ENCODE data around the gene BUB1. TPM values are rescaled to one million over a fixed set of nuclear protein-coding genes. Genes with fewer than 3 reads are reported as not detected.

BUB1 gene
- total RNA-seq, 1 donor from 2014 or later = 10.0 TPM

GRCh38 chr2:110680709-110681108, 2.8 kb upstream of the BUB1 start:
- Mint-ChIP-seq H3K4me1 (ENCODE audit: low read depth, unreplicated experiment) (peaks cover 5% of the 10 kb centered on the region), H3K27ac (ENCODE audit: unreplicated experiment) (no peak overlapping the region), H3K9me3 (ENCODE audit: unreplicated experiment) (peaks cover 2% of the 10 kb centered on the region), H3K36me3 (ENCODE audit: unreplicated experiment) (no peaks in the 10 kb centered on the region), H3K27me3 (ENCODE audit: unreplicated experiment) (peaks cover 4% of the 10 kb centered on the region), H3K4me3 (ENCODE audit: unreplicated experiment) (no peak overlapping the region)
- TF ChIP-seq, protein P1, sequence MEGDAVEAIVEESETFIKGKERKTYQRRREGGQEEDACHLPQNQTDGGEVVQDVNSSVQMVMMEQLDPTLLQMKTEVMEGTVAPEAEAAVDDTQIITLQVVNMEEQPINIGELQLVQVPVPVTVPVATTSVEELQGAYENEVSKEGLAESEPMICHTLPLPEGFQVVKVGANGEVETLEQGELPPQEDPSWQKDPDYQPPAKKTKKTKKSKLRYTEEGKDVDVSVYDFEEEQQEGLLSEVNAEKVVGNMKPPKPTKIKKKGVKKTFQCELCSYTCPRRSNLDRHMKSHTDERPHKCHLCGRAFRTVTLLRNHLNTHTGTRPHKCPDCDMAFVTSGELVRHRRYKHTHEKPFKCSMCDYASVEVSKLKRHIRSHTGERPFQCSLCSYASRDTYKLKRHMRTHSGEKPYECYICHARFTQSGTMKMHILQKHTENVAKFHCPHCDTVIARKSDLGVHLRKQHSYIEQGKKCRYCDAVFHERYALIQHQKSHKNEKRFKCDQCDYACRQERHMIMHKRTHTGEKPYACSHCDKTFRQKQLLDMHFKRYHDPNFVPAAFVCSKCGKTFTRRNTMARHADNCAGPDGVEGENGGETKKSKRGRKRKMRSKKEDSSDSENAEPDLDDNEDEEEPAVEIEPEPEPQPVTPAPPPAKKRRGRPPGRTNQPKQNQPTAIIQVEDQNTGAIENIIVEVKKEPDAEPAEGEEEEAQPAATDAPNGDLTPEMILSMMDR (IDR thresholded peaks at IDR 0.05; ENCODE audit: partially characterized antibody, unreplicated experiment) = no peak
- no peak for DNase-seq

DNA sequence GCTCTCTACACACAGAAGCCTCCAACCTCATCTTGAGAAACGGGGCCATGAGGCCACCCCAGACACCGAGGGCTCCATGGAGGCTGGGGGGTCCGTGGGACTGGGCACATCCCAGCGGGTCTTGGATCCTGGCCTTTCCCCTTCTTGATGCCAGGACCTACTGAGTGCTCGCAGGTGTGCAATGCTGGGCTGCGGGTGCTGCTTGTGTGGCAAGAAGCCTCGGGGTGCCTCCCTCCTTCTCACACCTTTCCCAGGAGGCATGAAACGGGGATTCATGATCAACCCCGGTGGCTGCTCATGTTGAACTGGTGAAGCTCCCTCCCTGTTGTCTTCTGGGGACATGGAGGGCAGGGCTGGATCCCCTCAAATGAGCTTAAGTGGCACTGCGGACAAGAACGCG, 2.0 kb upstream of the BUB1 start:
- peaks cover 2% of the 10 kb centered on the region for H3K9me3 Mint-ChIP-seq (ENCODE audit: unreplicated experiment)
- no peak overlapping the region for H3K27ac Mint-ChIP-seq (ENCODE audit: unreplicated experiment)
- DNase-seq = no peak
- H3K4me3 Mint-ChIP-seq (ENCODE audit: unreplicated experiment) = no peak overlapping the region
- H3K36me3 Mint-ChIP-seq (ENCODE audit: unreplicated experiment) = no peaks in the 10 kb centered on the region
- peaks cover 9% of the 10 kb centered on the region for H3K4me1 Mint-ChIP-seq (ENCODE audit: low read depth, unreplicated experiment)
- TF ChIP-seq, protein P1 (IDR thresholded peaks at IDR 0.05; ENCODE audit: partially characterized antibody, unreplicated experiment) = no peak
- peaks cover 3% of the 10 kb centered on the region for H3K27me3 Mint-ChIP-seq (ENCODE audit: unreplicated experiment)

GRCh38 chr2:110679337-110679707, 1.5 kb upstream of the BUB1 start:
- TF ChIP-seq, protein P1 (IDR thresholded peaks at IDR 0.05; ENCODE audit: partially characterized antibody, unreplicated experiment) = no peak
- Mint-ChIP-seq H3K4me1 (ENCODE audit: low read depth, unreplicated experiment) (peaks cover 9% of the 10 kb centered on the region), H3K4me3 (ENCODE audit: unreplicated experiment) (peak overlapping the region; percentile 21)

GRCh38 chr2:110678457-110679336, 834 bp upstream of the BUB1 start:
- TF ChIP-seq, protein P1 (IDR thresholded peaks at IDR 0.05; ENCODE audit: partially characterized antibody, unreplicated experiment) = no peak
- Mint-ChIP-seq H3K27ac (ENCODE audit: unreplicated experiment) (peak overlapping the region; percentile 88), H3K4me1 (ENCODE audit: low read depth, unreplicated experiment) (peaks cover 9% of the 10 kb centered on the region), H3K36me3 (ENCODE audit: unreplicated experiment) (no peaks in the 10 kb centered on the region), H3K4me3 (ENCODE audit: unreplicated experiment) (peak overlapping the region; percentile 96), H3K9me3 (ENCODE audit: unreplicated experiment) (no peaks in the 10 kb centered on the region), H3K27me3 (ENCODE audit: unreplicated experiment) (peaks cover 3% of the 10 kb centered on the region)
- DNase-seq = peak; percentile 44

More at GRCh38 chr2:110679337-110679707, 1.5 kb upstream of the BUB1 start:
- peaks cover 3% of the 10 kb centered on the region for H3K27me3 Mint-ChIP-seq (ENCODE audit: unreplicated experiment)
- H3K27ac Mint-ChIP-seq (ENCODE audit: unreplicated experiment) = no peak overlapping the region
- H3K9me3 Mint-ChIP-seq (ENCODE audit: unreplicated experiment) = peaks cover 2% of the 10 kb centered on the region
- H3K36me3 Mint-ChIP-seq (ENCODE audit: unreplicated experiment) = no peaks in the 10 kb centered on the region
- DNase-seq = no peak

GRCh38 chr2:110677080-110677479, 783 bp downstream of the BUB1 start:
- Mint-ChIP-seq H3K27ac (ENCODE audit: unreplicated experiment) (no peak overlapping the region), H3K4me3 (ENCODE audit: unreplicated experiment) (peak overlapping the region; percentile 90), H3K27me3 (ENCODE audit: unreplicated experiment) (peaks cover 2% of the 10 kb centered on the region), H3K36me3 (ENCODE audit: unreplicated experiment) (no peaks in the 10 kb centered on the region), H3K4me1 (ENCODE audit: low read depth, unreplicated experiment) (peaks cover 9% of the 10 kb centered on the region), H3K9me3 (ENCODE audit: unreplicated experiment) (peaks cover 1% of the 10 kb centered on the region)
- TF ChIP-seq, protein P1 (IDR thresholded peaks at IDR 0.05; ENCODE audit: partially characterized antibody, unreplicated experiment) = no peak
- no peak for DNase-seq

All from glutamatergic neuron (in vitro differentiated cells).